Ovary (tissue), 3 donors: ENCODE measurements around the gene POU6F2.

ENCODE experiments used
- EP300 ChIP-seq: sonication (generic); formaldehyde crosslinking; IDR thresholded peaks from one replicate; pipeline ENCODE4 v1.6.1; 2017; ENCODE audit warnings: antibody characterized with exemption
- TF ChIP-seq, protein P1 (sequence below), 3 donors: fragments of 450-650 bp in 2 of 3; fragments of 200-600 bp in 1 of 3; IDR thresholded peaks; one replicate each; pipeline versions ENCODE4 v1.5.1 to v1.8.0; 2016 to 2022; ENCODE audit warnings: antibody characterized with exemption in 3 of 3, mild to moderate bottlenecking in 1 of 3
- donor health status: DM: no; HTN: no; CAD: no.

DNA sequence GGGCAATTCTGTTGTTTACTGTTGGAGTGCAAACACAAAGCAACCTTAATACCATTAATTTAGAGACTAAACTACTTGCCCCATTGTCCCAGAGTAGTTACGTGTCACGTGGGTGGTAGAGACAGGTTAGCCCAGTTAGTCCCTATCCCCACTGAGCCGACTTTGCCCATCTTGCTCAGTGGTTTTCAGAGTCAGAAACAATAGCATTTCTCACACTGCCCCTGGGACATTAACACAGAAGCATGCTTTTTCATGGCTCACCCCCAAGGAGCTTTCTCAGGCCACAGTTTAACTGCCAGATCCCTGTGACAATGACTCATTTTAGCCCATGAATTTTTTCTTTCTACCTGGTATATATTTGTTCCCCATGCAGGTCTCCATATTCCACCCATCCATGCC lies 271.0 kb downstream of the POU6F2 start:
- TF ChIP-seq, protein P1, sequence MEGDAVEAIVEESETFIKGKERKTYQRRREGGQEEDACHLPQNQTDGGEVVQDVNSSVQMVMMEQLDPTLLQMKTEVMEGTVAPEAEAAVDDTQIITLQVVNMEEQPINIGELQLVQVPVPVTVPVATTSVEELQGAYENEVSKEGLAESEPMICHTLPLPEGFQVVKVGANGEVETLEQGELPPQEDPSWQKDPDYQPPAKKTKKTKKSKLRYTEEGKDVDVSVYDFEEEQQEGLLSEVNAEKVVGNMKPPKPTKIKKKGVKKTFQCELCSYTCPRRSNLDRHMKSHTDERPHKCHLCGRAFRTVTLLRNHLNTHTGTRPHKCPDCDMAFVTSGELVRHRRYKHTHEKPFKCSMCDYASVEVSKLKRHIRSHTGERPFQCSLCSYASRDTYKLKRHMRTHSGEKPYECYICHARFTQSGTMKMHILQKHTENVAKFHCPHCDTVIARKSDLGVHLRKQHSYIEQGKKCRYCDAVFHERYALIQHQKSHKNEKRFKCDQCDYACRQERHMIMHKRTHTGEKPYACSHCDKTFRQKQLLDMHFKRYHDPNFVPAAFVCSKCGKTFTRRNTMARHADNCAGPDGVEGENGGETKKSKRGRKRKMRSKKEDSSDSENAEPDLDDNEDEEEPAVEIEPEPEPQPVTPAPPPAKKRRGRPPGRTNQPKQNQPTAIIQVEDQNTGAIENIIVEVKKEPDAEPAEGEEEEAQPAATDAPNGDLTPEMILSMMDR (IDR thresholded peaks at IDR 0.05), result no peak
- TF ChIP-seq EP300, result no peak
